Transverse colon (tissue), 4 donors: ENCODE measurements around the gene SPESP1.

Experiments used
- CTCF ChIP-seq, 5 experiments: fragments of 200-600 bp in 3 of 5; fragments of 450-650 bp in 2 of 5; sonication (generic) in 3 of 5; IDR thresholded peaks; 1 replicate in 2 of 5; 2 replicates in 3 of 5; pipeline ENCODE4 v1.5.1; 2016 to 2017; ENCODE audit warnings: antibody characterized with exemption in 5 of 5, inconsistent platforms in 3 of 5, mild to moderate bottlenecking in 2 of 5, moderate library complexity in 1 of 5
- EP300 ChIP-seq: sonication (generic); formaldehyde crosslinking; IDR thresholded peaks from one replicate; pipeline ENCODE4 v1.6.1; 2017; ENCODE audit warnings: antibody characterized with exemption, low read depth
- POLR2A ChIP-seq: fragments of 450-650 bp; IDR thresholded peaks from one replicate; pipeline ENCODE4 v1.6.1; 2016; ENCODE audit warnings: antibody characterized with exemption, mild to moderate bottlenecking, moderate library complexity
- POLR2AphosphoS5 ChIP-seq, 3 donors: sonication (generic); formaldehyde crosslinking; IDR thresholded peaks; one replicate each; pipeline ENCODE4 v1.6.1; 2016; ENCODE audit warnings: antibody characterized with exemption in 3 of 3

- no peak for TF ChIP-seq POLR2AphosphoS5 (IDR thresholded peaks at IDR 0.05)
- no peak for TF ChIP-seq POLR2A
- TF ChIP-seq CTCF (IDR thresholded peaks at IDR 0.05) = no peak
- TF ChIP-seq EP300 = no peak
These were observed 9.2 kb downstream of the SPESP1 start for GRCh38 chr15:68939501-68939900.
